ENCODE data around the gene PLEKHM2.

PLEKHM2 gene

DNA sequence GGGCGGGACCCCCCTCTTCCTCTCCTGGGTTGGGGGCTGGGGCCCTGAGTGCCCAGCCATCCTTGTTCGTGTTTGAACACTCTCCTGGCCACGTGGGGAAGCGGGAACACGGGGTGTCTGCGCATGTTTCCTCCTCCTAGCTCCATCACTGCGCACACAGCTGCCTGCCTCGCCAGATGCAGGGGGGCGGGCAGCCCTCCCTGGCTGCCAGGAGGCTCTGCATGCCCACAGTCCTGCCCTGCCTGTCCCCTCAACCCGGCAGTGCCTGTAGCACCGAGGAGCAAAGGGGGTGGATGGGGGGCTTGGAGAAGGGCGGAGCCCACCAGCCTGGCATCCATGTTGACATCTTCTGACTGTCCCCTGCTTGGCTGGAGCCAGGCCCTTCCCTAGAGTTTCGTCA lies 50.2 kb downstream of the PLEKHM2 start:
- H3K36me3 ChIP-seq (ENCODE audit: control insufficient read depth, insufficient read depth, low read length): peaks cover 15% of the 10 kb centered on the region

DNA sequence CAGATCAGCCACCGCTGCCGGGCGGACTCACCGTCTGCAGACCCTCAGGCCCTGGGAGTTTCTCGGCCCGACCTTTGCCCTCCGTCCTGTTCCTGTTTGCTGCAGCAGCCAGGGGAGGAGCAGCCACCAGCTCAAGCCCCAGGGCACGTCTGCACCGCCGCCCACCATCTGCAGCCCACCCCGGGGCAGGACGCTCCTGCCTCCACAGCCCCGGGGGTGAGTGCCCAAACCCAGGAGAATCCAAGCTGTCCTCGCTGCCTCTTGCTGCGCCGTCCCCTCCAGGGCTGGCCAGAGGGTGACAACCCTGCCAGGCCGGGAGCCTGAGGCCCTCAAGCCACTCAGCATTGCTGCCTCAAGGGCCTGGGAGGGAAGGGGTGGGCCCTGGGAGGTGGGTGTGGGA lies 50.8 kb downstream of the PLEKHM2 start:
- Histone ChIP-seq H3K9me3 (ENCODE audit: control insufficient read depth, insufficient read depth, low read length) (no peaks in the 10 kb centered on the region), H3K4me1 (ENCODE audit: control insufficient read depth, insufficient read depth, low read length) (peaks cover 2% of the 10 kb centered on the region; the same call in 1 of the 2 replicates), H3K4me3 (ENCODE audit: low read length) (no peak overlapping the region), H3K27ac (ENCODE audit: low read length) (no peak overlapping the region), H3K27me3 (ENCODE audit: control insufficient read depth, insufficient read depth, low read length) (no peaks in the 10 kb centered on the region), H3K36me3 (ENCODE audit: control insufficient read depth, insufficient read depth, low read length) (peaks cover 13% of the 10 kb centered on the region; the same call in 1 of the 2 replicates)
- DNase-seq (ENCODE audit: low read depth, low spot score): no peak
- WGBS (ENCODE audit: insufficient coverage, insufficient read length): no CpG with 5 or more reads among the region's 17 CpGs

More for the DNA sequence above, 50.2 kb downstream of the PLEKHM2 start:
- no peak overlapping the region for H3K4me3 ChIP-seq (ENCODE audit: low read length)
- H3K27me3 ChIP-seq (ENCODE audit: control insufficient read depth, insufficient read depth, low read length): no peaks in the 10 kb centered on the region
- H3K9me3 ChIP-seq (ENCODE audit: control insufficient read depth, insufficient read depth, low read length): no peaks in the 10 kb centered on the region
- DNase-seq (ENCODE audit: low read depth, low spot score): no peak
- WGBS (ENCODE audit: insufficient coverage, insufficient read length): no CpG with 5 or more reads among the region's 13 CpGs
- H3K4me1 ChIP-seq (ENCODE audit: control insufficient read depth, insufficient read depth, low read length): peaks cover 2% of the 10 kb centered on the region; the same call in 1 of the 2 replicates
- H3K27ac ChIP-seq (ENCODE audit: low read length): no peak overlapping the region

DNA sequence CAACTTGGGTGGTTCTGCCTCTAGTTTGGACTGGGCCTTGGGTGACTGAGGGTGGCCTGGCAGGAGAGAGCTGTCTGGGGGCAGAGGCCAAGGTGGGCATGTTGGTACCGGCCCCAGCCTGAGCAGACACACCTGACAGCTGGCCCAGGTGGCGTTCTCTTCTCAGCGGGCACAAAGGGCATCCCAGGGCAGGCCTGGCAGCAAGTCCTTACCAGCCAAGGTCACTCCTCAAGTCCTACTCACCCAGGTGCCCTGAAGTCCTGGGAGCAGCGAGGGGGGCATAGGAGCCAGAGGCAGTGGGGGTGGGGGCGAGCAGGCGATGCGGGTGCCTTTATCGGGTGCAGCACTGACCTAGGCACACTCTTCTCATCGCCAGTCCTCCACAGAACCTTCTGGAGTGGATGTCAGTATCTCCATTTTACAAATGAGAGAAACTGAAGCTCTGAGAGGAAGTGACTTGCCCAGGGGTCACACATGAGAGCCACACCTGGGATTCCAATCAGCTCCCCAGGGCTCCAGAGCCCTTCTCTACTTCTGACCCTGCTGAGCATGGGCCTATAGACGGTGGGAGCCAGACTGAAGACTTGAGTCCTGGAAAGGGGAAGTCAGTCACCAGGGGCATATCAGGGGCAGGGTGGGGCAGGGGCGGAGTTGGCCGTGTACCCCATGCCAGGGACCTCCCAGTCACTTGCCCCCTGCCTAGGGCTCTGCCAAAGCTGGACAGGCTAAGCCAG lies 51.4 kb downstream of the PLEKHM2 start:
- WGBS (ENCODE audit: insufficient coverage, insufficient read length): no CpG with 5 or more reads among the region's 12 CpGs
- H3K4me1 ChIP-seq (ENCODE audit: control insufficient read depth, insufficient read depth, low read length): peaks cover 2% of the 10 kb centered on the region; the same call in 1 of the 2 replicates
- H3K27me3 ChIP-seq (ENCODE audit: control insufficient read depth, insufficient read depth, low read length): no peaks in the 10 kb centered on the region
- peaks cover 13% of the 10 kb centered on the region; the same call in 1 of the 2 replicates for H3K36me3 ChIP-seq (ENCODE audit: control insufficient read depth, insufficient read depth, low read length)
- no peak overlapping the region for H3K27ac ChIP-seq (ENCODE audit: low read length)
- no peak for DNase-seq (ENCODE audit: low read depth, low spot score)
- no peak overlapping the region for H3K4me3 ChIP-seq (ENCODE audit: low read length)
- no peaks in the 10 kb centered on the region for H3K9me3 ChIP-seq (ENCODE audit: control insufficient read depth, insufficient read depth, low read length)

DNA sequence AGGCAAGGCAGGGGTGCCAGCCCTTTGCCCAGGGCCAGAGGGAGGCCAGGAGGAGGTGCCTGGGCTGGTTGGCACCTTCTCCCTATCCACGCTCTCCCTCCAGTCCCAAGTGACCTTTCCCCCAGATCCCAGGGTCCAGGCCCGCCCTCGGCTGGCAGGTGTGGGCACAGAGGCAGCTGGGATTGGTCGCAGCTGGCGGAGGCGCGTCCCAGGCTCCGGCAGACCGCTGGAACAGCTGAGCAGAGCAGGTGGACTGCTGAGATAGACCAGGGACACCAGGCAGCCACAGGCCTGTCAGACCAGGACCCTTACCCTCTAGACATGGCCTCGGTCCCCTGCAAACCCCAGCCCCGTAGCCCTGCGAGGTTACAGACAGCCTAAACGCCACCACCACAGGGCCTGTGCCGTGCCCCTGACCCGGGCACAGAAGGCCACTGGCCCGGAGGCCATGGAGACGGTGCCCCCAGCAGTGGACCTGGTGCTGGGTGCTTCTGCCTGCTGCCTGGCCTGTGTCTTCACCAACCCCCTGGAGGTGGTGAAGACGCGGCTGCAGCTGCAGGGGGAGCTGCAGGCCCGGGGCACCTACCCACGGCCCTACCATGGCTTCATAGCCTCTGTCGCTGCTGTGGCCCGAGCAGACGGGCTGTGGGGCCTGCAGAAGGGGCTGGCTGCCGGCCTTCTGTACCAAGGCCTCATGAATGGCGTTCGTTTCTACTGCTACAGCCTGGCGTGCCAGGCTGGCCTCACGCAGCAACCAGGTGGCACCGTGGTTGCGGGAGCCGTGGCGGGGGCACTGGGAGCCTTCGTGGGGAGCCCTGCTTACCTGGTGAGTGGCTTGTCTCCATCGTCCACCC lies 52.1 kb downstream of the PLEKHM2 start, which contains the start of gene SLC25A34:
TSS of gene SLC25A34 (plus strand) at position 221 of the 854 bp plus-strand sequence. CDS start at position 449, 228 bp downstream.
- Histone ChIP-seq H3K4me1 (ENCODE audit: control insufficient read depth, insufficient read depth, low read length) (peaks cover 2% of the 10 kb centered on the region; the same call in 1 of the 2 replicates), H3K9me3 (ENCODE audit: control insufficient read depth, insufficient read depth, low read length) (no peaks in the 10 kb centered on the region), H3K27ac (ENCODE audit: low read length) (no peak within 1 kb of the TSS), H3K4me3 (ENCODE audit: low read length) (no peak within 1 kb of the TSS), H3K36me3 (ENCODE audit: control insufficient read depth, insufficient read depth, low read length) (peaks cover 8% of the 10 kb centered on the region; the same call in 1 of the 2 replicates), H3K27me3 (ENCODE audit: control insufficient read depth, insufficient read depth, low read length) (no peaks in the 10 kb centered on the region)
- DNase-seq (ENCODE audit: low read depth, low spot score): no peak
- no CpG with 5 or more reads among the region's 35 CpGs for WGBS (ENCODE audit: insufficient coverage, insufficient read length)

DNA sequence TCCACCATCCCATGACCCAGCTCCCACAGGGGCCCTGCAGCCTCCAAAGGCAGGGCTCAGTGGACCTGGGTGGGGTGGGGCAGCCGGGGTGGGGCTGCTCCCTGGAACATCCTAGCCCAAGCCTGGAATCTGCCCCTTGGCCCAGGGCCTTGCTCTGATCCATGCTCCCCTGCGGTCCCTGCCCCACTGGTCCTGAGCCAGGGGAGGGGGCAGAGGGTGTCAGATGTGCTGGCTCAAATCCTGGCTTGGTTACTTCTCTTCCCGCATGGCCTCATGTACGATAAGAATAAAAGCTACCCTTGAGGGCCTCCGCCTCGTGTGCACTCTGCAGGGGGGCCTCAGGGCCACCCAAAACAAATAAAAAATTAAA lies 52.8 kb downstream of the PLEKHM2 start:
- no peak for DNase-seq (ENCODE audit: low read depth, low spot score)
- Histone ChIP-seq H3K9me3 (ENCODE audit: control insufficient read depth, insufficient read depth, low read length) (no peaks in the 10 kb centered on the region), H3K4me1 (ENCODE audit: control insufficient read depth, insufficient read depth, low read length) (peaks cover 3% of the 10 kb centered on the region), H3K27ac (ENCODE audit: low read length) (no peak overlapping the region), H3K27me3 (ENCODE audit: control insufficient read depth, insufficient read depth, low read length) (no peaks in the 10 kb centered on the region), H3K36me3 (ENCODE audit: control insufficient read depth, insufficient read depth, low read length) (peaks cover 6% of the 10 kb centered on the region; the same call in 1 of the 2 replicates), H3K4me3 (ENCODE audit: low read length) (no peak overlapping the region)
- WGBS (ENCODE audit: insufficient coverage, insufficient read length): no CpG with 5 or more reads among the region's 6 CpGs

DNA sequence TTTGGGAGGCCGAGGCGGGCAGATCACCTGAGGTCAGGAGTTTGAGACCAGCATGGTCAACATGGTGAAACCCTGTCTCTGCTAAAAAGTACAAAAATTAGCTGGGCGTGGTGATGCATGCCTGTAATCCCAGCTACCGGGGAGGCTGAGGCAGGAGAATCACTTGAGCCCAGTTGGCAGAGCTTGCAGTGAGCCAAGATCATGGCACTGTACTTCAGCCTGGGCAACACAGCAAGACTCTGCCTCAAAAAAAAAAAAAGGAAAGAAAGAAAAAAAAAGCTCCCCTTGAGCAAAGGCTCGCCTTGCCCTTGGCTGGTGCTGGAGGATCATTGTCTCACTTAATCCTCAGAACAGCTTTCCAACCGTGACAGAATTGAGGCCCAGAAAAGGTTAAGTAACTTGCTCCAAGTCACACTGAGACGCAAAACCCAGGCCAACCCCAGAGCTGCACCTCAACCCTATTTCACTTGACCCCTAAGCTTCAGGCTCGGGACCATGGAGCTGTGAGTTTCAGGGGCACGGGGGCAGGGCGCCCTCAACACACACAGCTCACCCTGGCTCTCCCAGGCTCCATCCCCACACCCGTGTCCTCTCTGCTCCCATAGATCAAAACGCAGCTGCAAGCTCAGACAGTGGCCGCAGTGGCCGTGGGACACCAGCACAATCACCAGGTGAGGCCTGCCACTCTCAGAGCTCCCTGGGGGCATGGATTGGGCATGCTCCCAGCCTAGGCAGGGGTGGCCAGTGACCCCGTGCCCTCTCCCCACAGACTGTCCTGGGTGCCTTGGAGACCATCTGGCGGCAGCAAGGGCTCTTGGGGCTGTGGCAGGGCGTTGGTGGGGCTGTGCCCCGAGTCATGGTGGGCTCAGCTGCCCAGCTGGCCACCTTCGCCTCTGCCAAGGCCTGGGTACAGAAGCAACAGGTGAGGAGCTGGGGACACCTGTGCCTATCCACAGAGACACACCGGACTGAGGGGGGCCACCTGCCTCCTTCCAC lies 53.5 kb downstream of the PLEKHM2 start:
- no CpG with 5 or more reads among the region's 20 CpGs for whole genome bisulfite sequencing (ENCODE audit: insufficient coverage, insufficient read length)
- no peaks in the 10 kb centered on the region for H3K9me3 ChIP-seq (ENCODE audit: control insufficient read depth, insufficient read depth, low read length)
- H3K27ac ChIP-seq (ENCODE audit: low read length): no peak overlapping the region
- H3K4me1 ChIP-seq (ENCODE audit: control insufficient read depth, insufficient read depth, low read length): peaks cover 3% of the 10 kb centered on the region
- H3K36me3 ChIP-seq (ENCODE audit: control insufficient read depth, insufficient read depth, low read length): peaks cover 2% of the 10 kb centered on the region; the same call in 1 of the 2 replicates
- H3K27me3 ChIP-seq (ENCODE audit: control insufficient read depth, insufficient read depth, low read length): no peaks in the 10 kb centered on the region
- no peak for DNase-seq (ENCODE audit: low read depth, low spot score)
- H3K4me3 ChIP-seq (ENCODE audit: low read length): no peak overlapping the region

DNA sequence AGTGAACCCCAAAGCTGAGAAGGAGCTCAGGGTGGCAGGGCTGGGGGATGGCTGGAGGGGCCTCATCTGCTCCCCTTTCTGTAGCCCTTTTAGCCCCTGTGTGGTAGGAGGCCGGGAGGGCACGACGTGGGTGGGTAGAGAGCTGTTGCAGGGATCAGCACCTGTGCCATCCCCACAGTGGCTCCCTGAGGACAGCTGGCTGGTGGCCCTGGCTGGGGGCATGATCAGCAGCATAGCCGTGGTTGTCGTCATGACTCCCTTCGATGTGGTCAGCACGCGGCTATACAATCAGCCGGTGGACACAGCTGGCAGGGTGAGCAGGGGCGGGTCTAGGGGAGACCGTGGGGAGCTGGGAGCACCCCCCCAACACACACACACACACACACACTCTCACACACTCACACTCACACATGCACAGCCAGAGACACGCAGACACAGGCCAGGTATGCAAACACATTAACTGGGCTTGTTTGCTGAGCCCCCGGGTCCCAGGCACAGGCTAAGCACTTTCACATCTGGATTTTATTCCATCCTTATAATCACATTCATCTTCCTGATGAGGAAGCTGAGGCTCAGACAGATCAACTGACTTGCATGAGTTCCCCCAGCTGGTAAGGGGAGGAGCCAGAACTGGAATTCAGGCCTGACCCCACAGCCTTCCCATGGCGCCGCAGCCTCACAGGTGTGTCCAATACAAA lies 54.4 kb downstream of the PLEKHM2 start:
- DNase-seq (ENCODE audit: low read depth, low spot score): no peak
- no peak overlapping the region for H3K27ac ChIP-seq (ENCODE audit: low read length)
- WGBS (ENCODE audit: insufficient coverage, insufficient read length): no CpG with 5 or more reads among the region's 15 CpGs
- peaks cover 3% of the 10 kb centered on the region for H3K4me1 ChIP-seq (ENCODE audit: control insufficient read depth, insufficient read depth, low read length)
- H3K4me3 ChIP-seq (ENCODE audit: low read length): no peak overlapping the region
- no peaks in the 10 kb centered on the region for H3K27me3 ChIP-seq (ENCODE audit: control insufficient read depth, insufficient read depth, low read length)
- no peaks in the 10 kb centered on the region for H3K9me3 ChIP-seq (ENCODE audit: control insufficient read depth, insufficient read depth, low read length)
- H3K36me3 ChIP-seq (ENCODE audit: control insufficient read depth, insufficient read depth, low read length): peaks cover 2% of the 10 kb centered on the region; the same call in 1 of the 2 replicates

DNA sequence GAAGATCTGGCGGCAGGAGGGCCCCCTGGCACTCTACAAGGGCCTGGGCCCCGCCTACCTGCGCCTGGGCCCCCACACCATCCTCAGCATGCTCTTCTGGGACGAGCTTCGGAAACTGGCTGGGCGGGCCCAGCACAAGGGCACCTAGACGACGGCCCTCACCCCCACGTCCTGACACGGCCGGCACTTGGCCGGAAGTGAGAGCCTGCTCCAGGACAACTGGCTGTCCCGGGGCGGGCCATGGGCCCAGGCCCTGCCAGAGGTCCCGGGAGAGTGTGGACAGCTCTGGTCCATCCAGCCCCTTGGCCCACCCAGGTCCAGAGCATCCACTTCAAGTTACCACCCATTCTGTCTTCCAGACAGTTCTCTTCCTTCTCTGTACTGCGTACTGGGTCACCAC lies 55.1 kb downstream of the PLEKHM2 start:
- no peak overlapping the region for H3K27ac ChIP-seq (ENCODE audit: low read length)
- WGBS (ENCODE audit: insufficient coverage, insufficient read length): no CpG with 5 or more reads among the region's 16 CpGs
- H3K4me1 ChIP-seq (ENCODE audit: control insufficient read depth, insufficient read depth, low read length): peaks cover 3% of the 10 kb centered on the region
- no peaks in the 10 kb centered on the region for H3K27me3 ChIP-seq (ENCODE audit: control insufficient read depth, insufficient read depth, low read length)
- no peaks in the 10 kb centered on the region for H3K9me3 ChIP-seq (ENCODE audit: control insufficient read depth, insufficient read depth, low read length)
- H3K36me3 ChIP-seq (ENCODE audit: control insufficient read depth, insufficient read depth, low read length): peaks cover 2% of the 10 kb centered on the region; the same call in 1 of the 2 replicates
- DNase-seq (ENCODE audit: low read depth, low spot score): no peak
- no peak overlapping the region for H3K4me3 ChIP-seq (ENCODE audit: low read length)

DNA sequence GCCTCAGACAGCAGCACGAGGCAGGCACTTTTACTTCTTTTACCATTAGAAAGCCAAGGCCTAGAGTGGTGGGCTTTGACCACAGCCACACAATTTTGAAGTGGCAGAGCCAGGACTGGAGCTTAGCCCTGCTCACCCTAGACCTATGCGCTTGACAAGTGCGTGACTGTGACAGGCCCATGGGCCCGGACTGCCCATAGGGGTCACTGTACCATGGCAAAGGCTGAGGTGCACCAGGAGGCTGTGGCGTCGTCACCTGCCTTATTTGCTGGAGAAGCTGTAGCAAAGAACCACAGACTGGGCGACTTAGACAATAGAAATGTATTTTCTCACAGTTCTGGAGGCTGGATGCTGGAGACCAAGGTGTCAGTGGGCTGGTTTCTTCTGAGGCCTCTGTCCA lies 55.6 kb downstream of the PLEKHM2 start:
- Histone ChIP-seq H3K9me3 (ENCODE audit: control insufficient read depth, insufficient read depth, low read length) (no peaks in the 10 kb centered on the region), H3K36me3 (ENCODE audit: control insufficient read depth, insufficient read depth, low read length) (peaks cover 2% of the 10 kb centered on the region; the same call in 1 of the 2 replicates), H3K4me3 (ENCODE audit: low read length) (no peak overlapping the region), H3K27ac (ENCODE audit: low read length) (no peak overlapping the region), H3K27me3 (ENCODE audit: control insufficient read depth, insufficient read depth, low read length) (no peaks in the 10 kb centered on the region), H3K4me1 (ENCODE audit: control insufficient read depth, insufficient read depth, low read length) (peaks cover 3% of the 10 kb centered on the region)
- DNase-seq (ENCODE audit: low read depth, low spot score): no peak
- no CpG with 5 or more reads among the region's 7 CpGs for WGBS (ENCODE audit: insufficient coverage, insufficient read length)

Measured in iPS DF 6.9 (cell line).